Natural killer cell (primary cell): ENCODE data around the gene ABHD17C. TPM values are rescaled to one million over a fixed set of nuclear protein-coding genes. Genes with fewer than 3 reads are reported as not detected.

Experiments used
- ATAC-seq, 3 donors: fragments of 150-1000 bp in 2 of 3; fragments of 200-7000 bp in 1 of 3; cut with Tn5 transposase; 1 replicate in 1 of 3; 2 replicates in 2 of 3; pipeline ENCODE4 v1.10.0; 2021; ENCODE audit warnings: mild to moderate bottlenecking in 2 of 3, moderate library complexity in 2 of 3
- DNase-seq, 2 donors: peaks; one replicate each; pipeline versions ENCODE4 v3.0.0 to v3.0.0-alpha.2; 2013 to 2021; ENCODE audit warnings: mixed read lengths in 1 of 2
- H3K27ac ChIP-seq: one replicate; pipeline ENCODE4 v1.5.1; 2013; ENCODE audit warnings: mild to moderate bottlenecking, low read length
- H3K27me3 ChIP-seq: one replicate; pipeline ENCODE4 v1.6.1; 2013; ENCODE audit warnings: low read length; ENCODE audit not compliant: control insufficient read depth, insufficient read depth
- H3K36me3 ChIP-seq: one replicate; pipeline ENCODE4 v1.6.1; 2013; ENCODE audit warnings: low read length; ENCODE audit not compliant: control insufficient read depth, insufficient read depth
- H3K4me1 ChIP-seq: one replicate; pipeline ENCODE4 v1.6.1; 2013; ENCODE audit warnings: low read length; ENCODE audit not compliant: control insufficient read depth, insufficient read depth
- H3K4me3 ChIP-seq: one replicate; pipeline ENCODE4 v1.5.1; 2013; ENCODE audit warnings: low read length
- H3K9me3 ChIP-seq: one replicate; pipeline ENCODE4 v1.6.1; 2013; ENCODE audit warnings: low read length; ENCODE audit not compliant: control insufficient read depth, insufficient read depth
- H3K27ac Mint-ChIP-seq, 2 donors: one replicate each; pipeline ENCODE4 v1.8.0; 2022; ENCODE audit warnings: mild to moderate bottlenecking in 2 of 2, mixed read lengths in 2 of 2, moderate library complexity in 1 of 2
- H3K27me3 Mint-ChIP-seq, 2 donors: one replicate each; pipeline ENCODE4 v1.8.0; 2022; ENCODE audit warnings: low read depth in 2 of 2, mixed read lengths in 2 of 2
- H3K36me3 Mint-ChIP-seq: one replicate; pipeline ENCODE4 v1.8.0; 2022; ENCODE audit warnings: mixed read lengths
- H3K4me1 Mint-ChIP-seq, 2 donors: one replicate each; pipeline ENCODE4 v1.8.0; 2022; ENCODE audit warnings: mixed read lengths in 2 of 2
- H3K4me3 Mint-ChIP-seq: one replicate; pipeline ENCODE4 v1.8.0; 2022; ENCODE audit warnings: mild to moderate bottlenecking, moderate library complexity, mixed read lengths
- H3K9me3 Mint-ChIP-seq, 2 donors: one replicate each; pipeline ENCODE4 v1.8.0; 2022; ENCODE audit warnings: mixed read lengths in 2 of 2
- CTCF ChIP-seq: fragments of 200-600 bp; IDR thresholded peaks from one replicate; pipeline ENCODE4 v1.8.0; 2022; ENCODE audit warnings: antibody characterized with exemption
- WGBS: methylation state at CpG from one replicate; pipeline ENCODE4 v1.1.7; 2013; ENCODE audit warnings: missing lambda C conversion rate; ENCODE audit not compliant: insufficient coverage; 5-methylcytosine and 5-hydroxymethylcytosine counted together
- intact Hi-C: fragments of 100-400 bp; cut with micrococcal nuclease; formaldehyde crosslinking; loops from one replicate; pipeline ENCODE4 v1.14.2; 2022
- total RNA-seq, 4 donors: library from RNA; stranded (reverse); fragments of 120-200 nt in 1 of 4; gene quantifications; one replicate each; pipeline versions ENCODE4 v1.2.3 to v1.2.4, GENCODE V29; 2013 to 2022

Gene ABHD17C
- total RNA-seq, 3 donors from 2014 or later (not counting 1 experiment from before 2014, with no cell fraction given) = 2.4 to 4.4 (median 4.3) TPM

GRCh38 chr15:80739919-80740318 is 44.8 kb downstream of the ABHD17C start:
- Histone ChIP-seq H3K4me1 (no peaks in the 10 kb centered on the region), H3K4me3 (no peak overlapping the region), H3K9me3 (no peaks in the 10 kb centered on the region), H3K36me3 (no peaks in the 10 kb centered on the region), H3K27ac (no peak overlapping the region), H3K27me3 (no peaks in the 10 kb centered on the region)
- TF ChIP-seq CTCF = no peak
- Mint-ChIP-seq H3K4me3 (no peak overlapping the region), H3K4me1 (no peaks in the 10 kb centered on the region), H3K36me3 (no peaks in the 10 kb centered on the region), H3K27me3 (peaks cover 0 to 6% of the 10 kb centered on the region in 2 donors), H3K27ac (no peak overlapping the region), H3K9me3 (no peaks in the 10 kb centered on the region)
- DNase-seq (no peak), ATAC-seq (no peak)
- intact Hi-C loops = no loop called here
- 92% methylated on average over 3 of the region's 3 CpGs for WGBS

- Mint-ChIP-seq H3K4me3 (no peak overlapping the region), H3K9me3 (peaks cover 0 to 3% of the 10 kb centered on the region in 2 donors), H3K27me3 (peaks cover 0 to 6% of the 10 kb centered on the region in 2 donors), H3K4me1 (no peaks in the 10 kb centered on the region), H3K36me3 (no peaks in the 10 kb centered on the region), H3K27ac (no peak overlapping the region)
- intact Hi-C loops = no loop called here
- 91% methylated on average over 3 of the region's 4 CpGs for WGBS
- Histone ChIP-seq H3K4me3 (no peak overlapping the region), H3K27me3 (no peaks in the 10 kb centered on the region), H3K36me3 (no peaks in the 10 kb centered on the region), H3K27ac (no peak overlapping the region), H3K4me1 (no peaks in the 10 kb centered on the region), H3K9me3 (no peaks in the 10 kb centered on the region)
- no peak for DNase-seq
- no peak for TF ChIP-seq CTCF
- no peak for ATAC-seq
These were observed 47.0 kb downstream of the ABHD17C start for GRCh38 chr15:80742081-80742480.

- Histone ChIP-seq H3K4me3 (no peak overlapping the region), H3K36me3 (no peaks in the 10 kb centered on the region), H3K4me1 (no peaks in the 10 kb centered on the region), H3K9me3 (no peaks in the 10 kb centered on the region), H3K27ac (no peak overlapping the region), H3K27me3 (no peaks in the 10 kb centered on the region)
- no peak for TF ChIP-seq CTCF
- Mint-ChIP-seq H3K4me1 (no peaks in the 10 kb centered on the region), H3K27me3 (no peaks in the 10 kb centered on the region), H3K27ac (no peak overlapping the region), H3K9me3 (peaks cover 0 to 3% of the 10 kb centered on the region in 2 donors), H3K4me3 (no peak overlapping the region), H3K36me3 (no peaks in the 10 kb centered on the region)
- ATAC-seq (no peak), DNase-seq (no peak)
- WGBS = 98% methylated on average over 11 of the region's 11 CpGs
- intact Hi-C loops = no loop called here
These were observed 48.2 kb downstream of the ABHD17C start for GRCh38 chr15:80743189-80743833.

- intact Hi-C loops = no loop called here
- ATAC-seq (no peak), DNase-seq (no peak)
- Mint-ChIP-seq H3K27me3 (no peaks in the 10 kb centered on the region), H3K27ac (no peak overlapping the region), H3K36me3 (no peaks in the 10 kb centered on the region), H3K9me3 (peaks cover 0 to 3% of the 10 kb centered on the region in 2 donors), H3K4me3 (no peak overlapping the region), H3K4me1 (no peaks in the 10 kb centered on the region)
- no peaks in the 10 kb centered on the region for H3K9me3 ChIP-seq
- 89% methylated on average over 6 of the region's 6 CpGs for WGBS
- no peaks in the 10 kb centered on the region for H3K4me1 ChIP-seq
- no peaks in the 10 kb centered on the region for H3K36me3 ChIP-seq
- H3K27me3 ChIP-seq = no peaks in the 10 kb centered on the region
- no peak overlapping the region for H3K27ac ChIP-seq
- TF ChIP-seq CTCF = no peak
- H3K4me3 ChIP-seq = no peak overlapping the region
These were observed 49.3 kb downstream of the ABHD17C start for GRCh38 chr15:80744415-80744814.
